Vagina (tissue), 2 donors: ENCODE data around the gene PSMG2.

Experiments used
- POLR2A ChIP-seq, 2 donors: fragments of 450-650 bp; IDR thresholded peaks; one replicate each; pipeline ENCODE4 v1.6.1; 2017; ENCODE audit warnings: antibody characterized with exemption in 2 of 2, mild to moderate bottlenecking in 2 of 2, moderate library complexity in 2 of 2
- POLR2AphosphoS5 ChIP-seq, 2 donors: sonication (generic); formaldehyde crosslinking; IDR thresholded peaks; one replicate each; pipeline ENCODE4 v1.9.0; 2017; ENCODE audit warnings: antibody characterized with exemption in 2 of 2, mild to moderate bottlenecking in 2 of 2, low read depth in 1 of 2; ENCODE audit not compliant: insufficient read depth in 1 of 2
- TF ChIP-seq, protein P1 (sequence below), 3 experiments: fragments of 450-650 bp in 2 of 3; fragments of 200-600 bp in 1 of 3; sonication (generic) in 1 of 3; IDR thresholded peaks; one replicate each; pipeline ENCODE4 v1.5.1; 2017 to 2019; ENCODE audit warnings: antibody characterized with exemption in 3 of 3, mild to moderate bottlenecking in 2 of 3, moderate library complexity in 2 of 3

DNA sequence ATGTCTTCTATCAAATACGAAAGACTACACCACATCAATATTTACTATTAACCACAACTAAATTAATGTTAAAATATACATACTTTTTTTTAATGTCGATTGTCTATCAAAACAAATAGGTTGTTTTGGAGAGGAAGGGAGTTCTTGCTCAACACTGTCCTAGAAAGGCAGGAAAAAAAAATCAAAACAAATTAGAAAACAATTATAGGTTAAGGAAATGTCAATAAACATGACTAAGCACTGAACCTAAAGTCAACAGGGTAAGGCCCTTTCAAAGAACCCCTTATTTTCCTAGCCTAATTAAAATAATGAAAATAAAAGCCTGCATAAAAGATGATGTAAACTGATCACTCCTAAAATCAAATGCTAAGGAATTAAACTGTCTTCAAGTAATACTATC, 3.1 kb upstream of the PSMG2 start:
- TF ChIP-seq, protein P1, sequence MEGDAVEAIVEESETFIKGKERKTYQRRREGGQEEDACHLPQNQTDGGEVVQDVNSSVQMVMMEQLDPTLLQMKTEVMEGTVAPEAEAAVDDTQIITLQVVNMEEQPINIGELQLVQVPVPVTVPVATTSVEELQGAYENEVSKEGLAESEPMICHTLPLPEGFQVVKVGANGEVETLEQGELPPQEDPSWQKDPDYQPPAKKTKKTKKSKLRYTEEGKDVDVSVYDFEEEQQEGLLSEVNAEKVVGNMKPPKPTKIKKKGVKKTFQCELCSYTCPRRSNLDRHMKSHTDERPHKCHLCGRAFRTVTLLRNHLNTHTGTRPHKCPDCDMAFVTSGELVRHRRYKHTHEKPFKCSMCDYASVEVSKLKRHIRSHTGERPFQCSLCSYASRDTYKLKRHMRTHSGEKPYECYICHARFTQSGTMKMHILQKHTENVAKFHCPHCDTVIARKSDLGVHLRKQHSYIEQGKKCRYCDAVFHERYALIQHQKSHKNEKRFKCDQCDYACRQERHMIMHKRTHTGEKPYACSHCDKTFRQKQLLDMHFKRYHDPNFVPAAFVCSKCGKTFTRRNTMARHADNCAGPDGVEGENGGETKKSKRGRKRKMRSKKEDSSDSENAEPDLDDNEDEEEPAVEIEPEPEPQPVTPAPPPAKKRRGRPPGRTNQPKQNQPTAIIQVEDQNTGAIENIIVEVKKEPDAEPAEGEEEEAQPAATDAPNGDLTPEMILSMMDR (IDR thresholded peaks at IDR 0.05) = no peak
- TF ChIP-seq POLR2AphosphoS5 (IDR thresholded peaks at IDR 0.05; ENCODE audit: insufficient read depth in 1 of 2, low read depth in 1 of 2) = no peak
- no peak for TF ChIP-seq POLR2A (IDR thresholded peaks at IDR 0.05)
